ENCODE measurements around the gene PCCB. TPM values are rescaled to one million over a fixed set of nuclear protein-coding genes. Genes with fewer than 3 reads are reported as not detected.
"Not testable (repeated sequence)": the region's sequence is repeated elsewhere in the genome, so short reads cannot be mapped to it uniquely, and the experiment has no call there.

PCCB gene
- total RNA-seq, 1 experiment from 2014 or later: 131 TPM

DNA sequence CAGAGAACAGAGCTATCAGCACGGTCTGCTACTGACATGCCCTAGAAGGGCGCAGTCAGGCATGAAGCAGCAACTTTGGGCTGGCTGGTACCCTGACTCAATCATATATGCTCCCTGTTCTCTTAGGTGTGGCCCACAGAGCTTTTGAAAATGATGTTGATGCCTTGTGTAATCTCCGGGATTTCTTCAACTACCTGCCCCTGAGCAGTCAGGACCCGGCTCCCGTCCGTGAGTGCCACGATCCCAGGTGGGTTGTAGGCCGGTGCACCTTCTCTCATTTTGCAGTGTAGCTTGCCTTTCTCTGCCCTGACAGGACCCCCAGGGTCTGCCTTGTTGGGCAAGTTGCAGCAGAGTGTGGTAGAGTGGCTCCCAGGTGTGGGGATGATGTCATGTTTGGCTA lies 47.7 kb downstream of the PCCB start:
- in situ Hi-C loops (cut with HindIII; ENCODE audit: low sequenced_read_pairs): no loop called here
- no peak for DNase-seq (ENCODE audit: low spot score)

- no peak for DNase-seq (ENCODE audit: low spot score)
- in situ Hi-C loops (cut with HindIII; ENCODE audit: low sequenced_read_pairs): no loop called here
Observed at GRCh38 chr3:136300444-136300843, 50.3 kb downstream of the PCCB start.

DNA sequence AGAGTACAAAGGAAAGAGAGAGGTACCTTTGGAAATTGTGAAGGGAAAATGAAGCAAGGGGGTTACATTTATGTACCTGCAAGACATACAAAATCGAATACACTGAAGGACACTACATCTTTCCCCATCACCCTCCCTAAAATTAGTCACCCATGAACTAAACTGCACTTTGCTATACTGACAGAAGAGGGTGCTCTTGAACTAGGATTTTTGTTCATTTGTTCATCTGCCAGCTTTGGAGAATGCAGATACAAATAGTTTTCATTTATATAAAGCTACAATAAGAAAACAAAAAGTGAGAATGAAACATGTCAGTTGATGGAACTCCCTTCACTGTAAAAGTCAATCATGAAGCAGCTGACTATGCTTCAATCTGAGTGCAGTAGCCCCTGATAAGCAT lies 55.7 kb downstream of the PCCB start:
- in situ Hi-C loops (cut with HindIII; ENCODE audit: low sequenced_read_pairs): no loop called here
- DNase-seq (ENCODE audit: low spot score): no peak

DNA sequence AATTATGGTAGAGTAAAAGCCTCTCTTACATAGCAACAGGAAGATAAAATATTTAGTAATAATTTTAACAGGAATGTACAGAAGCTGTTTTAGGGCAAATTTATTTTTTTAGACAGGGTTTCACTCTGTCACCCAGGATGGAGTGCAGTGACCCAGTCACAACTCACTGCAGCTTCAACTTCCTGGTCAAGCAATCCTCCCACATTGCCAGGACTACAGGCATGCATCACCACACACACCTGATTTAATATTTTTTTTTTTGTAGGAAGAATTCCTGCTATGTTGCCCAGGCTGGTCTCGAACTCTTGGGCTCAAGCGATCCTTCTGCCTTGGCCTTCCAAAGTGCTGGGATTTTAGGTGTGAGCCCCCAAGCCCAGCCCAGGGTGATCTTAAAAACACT lies 61.1 kb downstream of the PCCB start:
- in situ Hi-C loops (cut with HindIII; ENCODE audit: low sequenced_read_pairs): no loop called here

DNA sequence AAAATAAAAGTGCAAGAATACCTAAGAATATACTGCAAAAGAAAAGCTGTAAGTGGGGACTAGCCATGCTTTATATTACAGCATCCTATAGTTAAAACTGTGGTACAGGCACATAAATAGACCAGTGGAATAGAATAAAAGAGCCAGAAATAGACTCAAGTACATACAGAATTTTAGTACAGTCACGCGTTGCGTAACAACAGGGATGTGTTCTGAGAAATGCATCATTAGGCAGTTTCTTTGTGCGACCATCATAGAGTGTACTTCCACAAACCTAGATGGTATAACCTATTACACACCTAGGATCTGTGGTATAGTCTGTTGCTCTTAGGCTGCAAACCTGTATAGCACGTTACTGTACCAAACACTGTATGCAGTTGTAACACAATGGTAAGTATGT lies 61.8 kb downstream of the PCCB start:
- in situ Hi-C loops (cut with HindIII; ENCODE audit: low sequenced_read_pairs): no loop called here
- DNase-seq (ENCODE audit: low spot score): no peak

More for the DNA sequence above, 61.1 kb downstream of the PCCB start:
- no peak for DNase-seq (ENCODE audit: low spot score)

- no peak for DNase-seq (ENCODE audit: low spot score)
- in situ Hi-C loops (cut with HindIII; ENCODE audit: low sequenced_read_pairs): no loop called here
Observed at GRCh38 chr3:136326316-136326715, 76.2 kb downstream of the PCCB start.

DNA sequence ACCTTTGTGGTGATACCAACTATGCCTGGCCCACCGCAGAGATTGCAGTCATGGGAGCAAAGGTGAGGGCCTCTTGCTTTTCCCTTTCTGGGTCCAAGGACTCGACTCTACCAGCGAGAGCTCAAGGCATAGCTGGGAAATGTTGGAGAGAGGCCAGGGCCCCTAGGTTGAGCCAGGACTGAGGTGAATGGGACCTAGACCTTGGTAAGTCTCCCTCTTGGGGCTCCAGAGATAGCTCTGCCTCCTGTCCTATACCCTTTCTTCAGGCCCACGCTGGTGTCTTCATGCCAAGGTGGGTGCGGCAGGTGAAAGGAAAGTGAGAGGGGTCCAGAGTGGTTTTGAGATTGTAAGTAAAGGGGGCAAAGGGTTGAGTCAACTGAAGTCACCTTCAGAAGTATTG lies 77.5 kb downstream of the PCCB start:
- in situ Hi-C loops (cut with HindIII; ENCODE audit: low sequenced_read_pairs): no loop called here
- DNase-seq (ENCODE audit: low spot score): no peak

- in situ Hi-C loops (cut with HindIII; ENCODE audit: low sequenced_read_pairs): no loop called here
Observed at GRCh38 chr3:136329593-136329992, 79.5 kb downstream of the PCCB start.

GRCh38 chr3:136330900-136331299 lies 80.8 kb downstream of the PCCB start:
- DNase-seq (ENCODE audit: low spot score): no peak
- in situ Hi-C loops (cut with HindIII; ENCODE audit: low sequenced_read_pairs): no loop called here

More at GRCh38 chr3:136329593-136329992, 79.5 kb downstream of the PCCB start:
- DNase-seq (ENCODE audit: low spot score): no peak

- in situ Hi-C loops (cut with HindIII; ENCODE audit: low sequenced_read_pairs): no loop called here
- DNase-seq (ENCODE audit: low spot score): no peak
Observed at GRCh38 chr3:136332302-136332701, 82.2 kb downstream of the PCCB start.

DNA sequence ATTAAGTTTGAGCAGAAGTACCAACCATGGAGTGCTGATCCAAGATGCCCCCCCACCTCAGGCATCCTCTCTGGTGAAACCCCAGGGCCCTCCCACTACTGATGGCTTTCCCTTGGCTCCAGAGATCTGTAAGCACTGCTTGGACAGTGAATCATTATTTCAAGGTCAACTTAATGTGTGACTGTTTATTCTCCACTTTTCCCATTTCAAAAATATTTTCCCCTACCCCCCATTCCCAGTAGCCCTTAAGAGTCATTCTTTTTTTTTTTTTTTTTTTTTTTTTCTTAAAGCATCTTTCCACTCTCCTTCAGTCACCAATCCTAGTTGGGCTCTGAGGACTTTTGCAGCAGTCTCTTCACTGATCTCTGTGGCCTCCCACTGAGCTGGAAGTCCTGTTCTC lies 82.6 kb downstream of the PCCB start:
- DNase-seq (ENCODE audit: low spot score): no peak
- in situ Hi-C loops (cut with HindIII; ENCODE audit: low sequenced_read_pairs): no loop called here

- DNase-seq (ENCODE audit: low spot score): no peak
- in situ Hi-C loops (cut with HindIII; ENCODE audit: low sequenced_read_pairs): no loop called here
Observed at GRCh38 chr3:136334209-136334608, 84.1 kb downstream of the PCCB start.

GRCh38 chr3:136334726-136335125 lies 84.6 kb downstream of the PCCB start:
- in situ Hi-C loops (cut with HindIII; ENCODE audit: low sequenced_read_pairs); DNase-seq (ENCODE audit: low spot score): not testable (repeated sequence)

DNA sequence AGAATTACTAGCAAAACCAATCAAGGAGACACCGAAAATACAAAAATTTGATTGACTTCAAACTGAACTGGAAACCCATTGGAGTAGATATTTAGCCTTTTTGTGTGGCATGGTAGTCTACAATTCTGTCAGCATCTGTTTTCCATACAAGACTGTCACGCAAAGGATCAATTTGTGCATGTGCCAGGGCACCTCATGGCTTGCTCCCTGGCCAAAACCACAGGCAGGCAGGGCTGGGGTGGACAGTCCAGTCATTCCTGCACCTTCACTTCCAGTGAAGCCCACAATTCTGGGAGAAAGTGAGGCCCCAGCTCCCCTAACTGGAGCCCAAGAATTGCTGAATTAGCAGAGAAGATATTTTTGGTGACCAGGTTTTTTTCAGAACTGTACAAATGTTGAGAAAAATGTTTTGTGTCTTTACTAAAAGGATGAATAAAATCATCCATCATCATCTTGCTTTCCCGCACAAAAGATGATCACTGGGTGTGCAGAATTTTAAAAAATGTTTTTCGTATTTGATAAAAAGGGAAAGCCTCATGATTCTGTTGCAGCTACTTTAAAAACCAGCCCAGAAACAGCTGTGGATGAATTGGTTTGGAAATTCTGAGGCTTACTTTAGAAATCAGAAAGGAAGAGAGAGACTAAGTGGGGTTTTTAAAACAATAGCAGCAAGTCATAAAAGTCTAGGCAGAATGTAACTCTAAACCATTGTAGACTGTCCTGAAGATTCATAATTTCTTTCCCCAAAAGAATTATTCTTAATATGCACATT lies 86.4 kb downstream of the PCCB start:
- in situ Hi-C loops (cut with HindIII; ENCODE audit: low sequenced_read_pairs): no loop called here
- DNase-seq (ENCODE audit: low spot score): no peak

GRCh38 chr3:136343446-136343845 lies 93.3 kb downstream of the PCCB start:
- DNase-seq (ENCODE audit: low spot score): no peak
- in situ Hi-C loops (cut with HindIII; ENCODE audit: low sequenced_read_pairs): no loop called here

GRCh38 chr3:136343873-136344555 lies 93.9 kb downstream of the PCCB start:
- in situ Hi-C loops (cut with HindIII; ENCODE audit: low sequenced_read_pairs): no loop called here
- DNase-seq (ENCODE audit: low spot score): peak; percentile 24

- DNase-seq (ENCODE audit: low spot score): no peak
- in situ Hi-C loops (cut with HindIII; ENCODE audit: low sequenced_read_pairs): no loop called here
Observed at GRCh38 chr3:136346486-136346885, 96.3 kb downstream of the PCCB start.

- no peak for DNase-seq (ENCODE audit: low spot score)
- in situ Hi-C loops (cut with HindIII; ENCODE audit: low sequenced_read_pairs): no loop called here
Observed at GRCh38 chr3:136350132-136350531, 100.0 kb downstream of the PCCB start.

GRCh38 chr3:136350557-136350956 lies 100.4 kb downstream of the PCCB start:
- no peak for DNase-seq (ENCODE audit: low spot score)
- in situ Hi-C loops (cut with HindIII; ENCODE audit: low sequenced_read_pairs): no loop called here

- no peak for DNase-seq (ENCODE audit: low spot score)
- in situ Hi-C loops (cut with HindIII; ENCODE audit: low sequenced_read_pairs): no loop called here
Observed at GRCh38 chr3:136351351-136351750, 101.2 kb downstream of the PCCB start.

- DNase-seq (ENCODE audit: low spot score): no peak
- in situ Hi-C loops (cut with HindIII; ENCODE audit: low sequenced_read_pairs): no loop called here
Observed at GRCh38 chr3:136351905-136352304, 101.8 kb downstream of the PCCB start.

All from G401 (cell line).